NB4 (cell line): ENCODE data around the gene AMIGO3.

Experiments used
- DNase-seq: peaks from one replicate; pipeline ENCODE4 v3.0.0; 2010; ENCODE audit warnings: low read depth
- H3K4me3 ChIP-seq: one replicate; pipeline ENCODE4 v1.5.1; 2011; ENCODE audit warnings: mild to moderate bottlenecking, low read depth, low read length, moderate library complexity
- CTCF ChIP-seq: IDR thresholded peaks from one replicate; pipeline ENCODE4 v1.5.1; 2012; ENCODE audit warnings: low read depth, low read length
- MAX ChIP-seq: IDR thresholded peaks from 2 replicates; pipeline ENCODE4 v1.6.1; 2011; ENCODE audit warnings: low read depth, low read length
- MYC ChIP-seq: IDR thresholded peaks from 2 replicates; pipeline ENCODE4 v1.6.1; 2011; ENCODE audit warnings: low read depth, low read length
- POLR2A ChIP-seq: IDR thresholded peaks from 2 replicates; pipeline ENCODE4 v1.6.1; 2011; ENCODE audit warnings: mild to moderate bottlenecking; ENCODE audit not compliant: insufficient read length; ENCODE audit errors: extremely low read depth

Gene AMIGO3

GRCh38 chr3:49709852-49710251, 9.6 kb downstream of the AMIGO3 start:
- TF ChIP-seq CTCF (no peak), MYC (no peak), POLR2A (no peak), MAX (no peak)

GRCh38 chr3:49707113-49707480, 12.4 kb downstream of the AMIGO3 start:
- no peak overlapping the region for H3K4me3 ChIP-seq
- no peak for DNase-seq
- no peak for TF ChIP-seq MAX
- no peak for TF ChIP-seq CTCF
- no peak for TF ChIP-seq MYC
- no peak for TF ChIP-seq POLR2A

More at GRCh38 chr3:49709852-49710251, 9.6 kb downstream of the AMIGO3 start:
- DNase-seq: no peak
- no peak overlapping the region for H3K4me3 ChIP-seq

GRCh38 chr3:49706456-49707112, 12.9 kb downstream of the AMIGO3 start:
- TF ChIP-seq POLR2A (no peak), MYC (no peak), MAX (no peak), CTCF (no peak)
- no peak overlapping the region for H3K4me3 ChIP-seq
- no peak for DNase-seq

- no peak for TF ChIP-seq CTCF
- TF ChIP-seq POLR2A: no peak
- no peak for TF ChIP-seq MYC
- no peak for TF ChIP-seq MAX
- H3K4me3 ChIP-seq: no peak overlapping the region
- DNase-seq: no peak
These were observed 14.0 kb downstream of the AMIGO3 start for GRCh38 chr3:49705390-49705960.

GRCh38 chr3:49704629-49705028, 14.9 kb downstream of the AMIGO3 start:
- TF ChIP-seq MAX (no peak), POLR2A (no peak), CTCF (no peak), MYC (no peak)
- DNase-seq: no peak
- no peak overlapping the region for H3K4me3 ChIP-seq

- TF ChIP-seq CTCF (no peak), POLR2A (no peak), MAX (no peak), MYC (no peak)
These were observed 15.5 kb downstream of the AMIGO3 start for GRCh38 chr3:49703956-49704355.

More at GRCh38 chr3:49703956-49704355, 15.5 kb downstream of the AMIGO3 start:
- no peak for DNase-seq
- no peak overlapping the region for H3K4me3 ChIP-seq
